GM23248 (cell line): ENCODE measurements around the gene AMY2A. TPM values are rescaled to one million over a fixed set of nuclear protein-coding genes. Genes with fewer than 3 reads are reported as not detected.
"Not testable (repeated sequence)": the region's sequence is repeated elsewhere in the genome, so short reads cannot be mapped to it uniquely, and the experiment has no call there.

Experiments used
- DNase-seq: peaks from one replicate; pipeline ENCODE4 v3.0.0-alpha.2; 2015
- H2AFZ ChIP-seq: fragments of 200-600 bp; sonication (generic); 2 replicates; pipeline ENCODE4 v1.6.1; 2016; ENCODE audit warnings: antibody characterized with exemption
- H3F3A ChIP-seq: fragments of 200-600 bp; sonication (generic); 2 replicates; pipeline ENCODE4 v1.6.1; 2016; ENCODE audit warnings: mild to moderate bottlenecking, antibody characterized with exemption, mixed run types; ENCODE audit not compliant: insufficient read depth
- H3K27ac ChIP-seq: fragments of 200-600 bp; sonication (generic); 2 replicates; pipeline ENCODE4 v1.5.1; 2016; ENCODE audit warnings: mild to moderate bottlenecking
- H3K27me3 ChIP-seq: fragments of 200-600 bp; sonication (generic); replicated peaks from 2 replicates; pipeline ENCODE4 v1.6.1; 2016; ENCODE audit warnings: mild to moderate bottlenecking; ENCODE audit not compliant: insufficient read depth
- H3K36me3 ChIP-seq: fragments of 200-600 bp; sonication (generic); 2 replicates; pipeline ENCODE4 v1.6.1; 2016; ENCODE audit warnings: low read depth, mild to moderate bottlenecking
- H3K4me1 ChIP-seq: fragments of 200-600 bp; sonication (generic); 2 replicates; pipeline ENCODE4 v1.6.1; 2016; ENCODE audit warnings: mild to moderate bottlenecking; ENCODE audit not compliant: insufficient read depth
- H3K4me2 ChIP-seq: fragments of 200-600 bp; sonication (generic); one replicate; pipeline ENCODE4 v1.6.1; 2016; ENCODE audit warnings: mild to moderate bottlenecking; ENCODE audit not compliant: unreplicated experiment
- H3K4me3 ChIP-seq: fragments of 200-600 bp; sonication (generic); 2 replicates; pipeline ENCODE4 v1.5.1; 2016; ENCODE audit warnings: mild to moderate bottlenecking
- H3K79me2 ChIP-seq: fragments of 200-600 bp; sonication (generic); 2 replicates; pipeline ENCODE4 v1.6.1; 2016; ENCODE audit warnings: mild to moderate bottlenecking; ENCODE audit not compliant: insufficient read depth
- H3K9ac ChIP-seq: fragments of 200-600 bp; sonication (generic); 2 replicates; pipeline ENCODE4 v1.6.1; 2016; ENCODE audit warnings: mild to moderate bottlenecking
- H3K9me2 ChIP-seq: fragments of 200-600 bp; sonication (generic); 2 replicates; pipeline ENCODE4 v1.6.1; 2016; ENCODE audit warnings: mixed run types, mild to moderate bottlenecking, moderate library complexity; ENCODE audit not compliant: insufficient read depth
- H3K9me3 ChIP-seq: fragments of 200-600 bp; sonication (generic); one replicate; pipeline ENCODE4 v1.6.1; 2017; ENCODE audit warnings: low read depth
- H4K20me1 ChIP-seq: fragments of 200-600 bp; sonication (generic); 2 replicates; pipeline ENCODE4 v1.6.0; 2016; ENCODE audit not compliant: insufficient read depth
- WGBS, 2 experiments: methylation state at CpG; one replicate each; pipeline ENCODE4 v1.1.6; 2015 to 2017; ENCODE audit warnings: low lambda C conversion rate in 2 of 2, low coverage in 1 of 2; ENCODE audit errors: missing lambda C conversion rate in 2 of 2; 5-methylcytosine and 5-hydroxymethylcytosine counted together
- in situ Hi-C: fragments of 300-500 bp; cut with MboI; formaldehyde crosslinking; loops from 2 replicates; pipeline ENCODE4 v1.15.0; 2020
- polyA plus RNA-seq: library from polyadenylated mRNA; unstranded; fragments of >200 nt; fragmentation: Nextera tagmentation; extraction: Ambion mirVana; gene quantifications from 2 replicates; pipeline ENCODE4 v1.2.1, GENCODE V29; 2016
- small RNA-seq: library from RNA; depleted of rRNA; stranded (forward); fragments of <200 nt; gene quantifications from one replicate; pipeline ENCODE3, GENCODE V24; 2014; ENCODE audit warnings: low read depth, low replicate concordance
- total RNA-seq: library from RNA; depleted of rRNA; stranded (reverse); fragments of >200 nt; shearing (Covaris generic); gene quantifications from 2 replicates; pipeline ENCODE4 v1.2.3, GENCODE V29; 2014; rRNA removed

AMY2A gene
- total and polyA plus RNA-seq, 2 experiments from 2014 or later: not detected

DNA sequence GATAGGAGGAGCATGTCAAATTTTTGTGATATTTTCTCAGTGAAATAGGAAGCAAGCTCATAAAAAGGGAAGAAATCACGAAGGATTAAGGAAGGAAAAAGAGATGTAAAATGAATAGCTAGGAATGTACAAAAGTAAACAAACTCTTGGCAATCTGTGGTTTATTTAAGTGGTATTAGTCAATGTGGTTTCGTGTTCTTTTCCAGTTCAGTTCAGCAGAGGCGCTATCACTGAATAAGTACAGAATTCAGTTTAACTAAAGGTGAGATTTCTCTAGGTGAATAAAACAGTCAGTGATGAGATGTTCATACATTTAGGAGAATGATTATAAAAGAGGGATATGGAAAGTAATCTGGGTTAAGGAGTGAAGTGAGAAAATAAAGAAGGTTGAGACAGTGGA, 26.7 kb downstream of the AMY2A start:
- H3K9me3 ChIP-seq, H3K9me2 ChIP-seq, H3K4me2 ChIP-seq, in situ Hi-C loops, H3K79me2 ChIP-seq, H2AFZ ChIP-seq, H4K20me1 ChIP-seq, H3K27me3 ChIP-seq, DNase-seq, H3K4me3 ChIP-seq, H3K36me3 ChIP-seq, H3K9ac ChIP-seq, H3K27ac ChIP-seq, H3F3A ChIP-seq, H3K4me1 ChIP-seq: not testable (repeated sequence)
- no CpG with 5 or more reads among the region's 3 CpGs for WGBS, 2 experiments

DNA sequence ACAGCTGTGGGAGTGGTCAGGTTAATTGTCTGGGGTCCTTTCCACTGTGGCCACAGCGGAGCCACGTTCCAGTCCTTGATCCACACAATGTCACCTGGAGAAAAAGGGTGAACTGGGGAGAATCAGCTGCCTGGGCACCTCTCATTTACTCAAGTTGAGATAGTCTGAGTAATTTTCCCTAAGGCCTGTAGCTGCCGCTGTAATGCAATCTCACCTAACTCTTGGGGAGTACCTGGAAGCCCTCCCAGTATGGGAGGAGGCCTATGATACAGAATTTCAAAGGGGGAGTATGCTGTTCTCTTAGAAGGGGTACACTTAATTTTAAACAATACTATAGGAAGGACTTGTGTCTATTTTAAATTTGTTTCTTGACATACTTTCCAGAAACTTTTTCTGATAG, 33.1 kb downstream of the AMY2A start:
- H3K9ac ChIP-seq, in situ Hi-C loops, H3K4me3 ChIP-seq, H4K20me1 ChIP-seq, H3F3A ChIP-seq, H3K36me3 ChIP-seq, H3K27me3 ChIP-seq, H3K27ac ChIP-seq, H3K79me2 ChIP-seq, H3K9me2 ChIP-seq, H3K4me1 ChIP-seq, DNase-seq, H3K9me3 ChIP-seq, H3K4me2 ChIP-seq, H2AFZ ChIP-seq: not testable (repeated sequence)
- no CpG with 5 or more reads among the region's 3 CpGs for WGBS, 2 experiments

DNA sequence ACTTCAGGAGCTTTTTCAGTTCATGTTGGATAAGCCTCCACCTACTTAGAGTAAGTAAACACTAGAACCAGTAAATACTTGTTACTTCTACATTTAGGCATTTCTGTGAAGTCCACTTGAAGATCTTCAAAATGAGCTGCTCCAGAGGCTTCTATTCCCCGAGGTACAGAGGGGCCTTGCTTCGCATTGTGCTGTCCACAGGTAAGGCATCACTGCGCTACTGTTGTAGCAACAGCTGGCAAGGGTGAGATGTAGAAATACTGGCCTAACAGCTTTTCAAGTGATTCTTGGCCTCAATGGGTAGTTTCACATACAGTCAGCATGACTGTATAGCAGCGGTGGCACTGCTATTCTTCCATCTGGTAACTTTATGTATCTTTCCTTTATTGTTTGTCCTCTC, 33.7 kb downstream of the AMY2A start:
- no CpG with 5 or more reads among the region's 4 CpGs for WGBS, 2 experiments
- H2AFZ ChIP-seq, H3K9ac ChIP-seq, H3K36me3 ChIP-seq, H3K79me2 ChIP-seq, H3K4me1 ChIP-seq, H3K4me2 ChIP-seq, in situ Hi-C loops, H3K27ac ChIP-seq, H3F3A ChIP-seq, H4K20me1 ChIP-seq, H3K9me2 ChIP-seq, H3K9me3 ChIP-seq, DNase-seq, H3K27me3 ChIP-seq, H3K4me3 ChIP-seq: not testable (repeated sequence)

DNA sequence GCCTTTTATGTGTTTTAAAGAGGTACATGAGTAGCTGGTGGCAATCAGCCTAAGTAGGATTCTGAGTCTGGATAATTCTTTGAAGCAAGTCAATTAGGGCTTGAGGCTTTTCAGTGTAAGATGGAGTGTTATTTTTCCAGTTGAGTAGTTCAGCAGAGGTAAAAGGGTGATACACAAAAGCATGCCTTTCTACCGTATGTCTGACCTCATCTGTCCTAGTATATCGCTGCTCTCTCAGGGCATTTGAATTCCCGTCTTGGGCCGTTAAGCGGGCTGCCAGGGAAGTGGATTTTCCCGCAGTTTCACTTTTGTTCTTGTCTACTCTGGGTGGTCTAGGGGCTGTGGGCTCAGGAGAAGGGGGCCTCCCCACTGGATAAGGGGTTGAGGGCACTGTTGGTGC, 36.9 kb downstream of the AMY2A start:
- H3K9me3 ChIP-seq, DNase-seq, H3K79me2 ChIP-seq, H2AFZ ChIP-seq, H3K4me3 ChIP-seq, H3K9ac ChIP-seq, in situ Hi-C loops, H3K27ac ChIP-seq, H3K9me2 ChIP-seq, H3F3A ChIP-seq, H3K4me1 ChIP-seq, H3K36me3 ChIP-seq, H4K20me1 ChIP-seq, H3K4me2 ChIP-seq, H3K27me3 ChIP-seq: not testable (repeated sequence)
- WGBS, 2 experiments: no CpG with 5 or more reads among the region's 6 CpGs

DNA sequence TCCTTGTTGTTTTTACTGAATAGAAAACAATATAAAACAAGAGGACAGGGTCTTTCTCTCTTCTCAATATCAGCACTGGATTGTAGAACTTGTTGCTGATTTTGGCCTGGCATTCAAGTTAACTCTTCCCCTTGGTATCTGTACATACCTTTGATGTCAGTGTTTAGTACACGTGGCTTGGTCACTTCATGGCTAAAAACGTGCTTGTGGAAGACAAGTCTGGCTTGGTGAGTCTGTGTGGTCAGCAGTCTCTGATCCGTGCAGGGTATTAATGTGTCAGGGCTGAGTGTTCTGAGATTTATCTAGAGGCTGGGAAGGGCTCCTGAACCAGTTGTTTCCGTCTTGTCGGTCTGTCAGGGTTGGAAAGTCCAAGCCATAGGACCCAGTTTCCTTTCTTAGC, 38.2 kb downstream of the AMY2A start, which contains the start of gene AMY1A:
Gene AMY1A (plus strand): TSS at position 301 of the 400 bp plus-strand sequence. CDS start 571 bp downstream, outside the sequence.
- H3K27me3 ChIP-seq, H3K9me3 ChIP-seq, H4K20me1 ChIP-seq, H3K79me2 ChIP-seq, H3K9me2 ChIP-seq, in situ Hi-C loops, H3F3A ChIP-seq, H2AFZ ChIP-seq, H3K4me2 ChIP-seq, H3K27ac ChIP-seq, H3K4me1 ChIP-seq, H3K36me3 ChIP-seq, DNase-seq, H3K9ac ChIP-seq, H3K4me3 ChIP-seq: not testable (repeated sequence)
- WGBS, 2 experiments: no CpG with 5 or more reads among the region's 5 CpGs

Small RNAs within 50 kb of the gene (small RNA-seq; reads per million reads assigned to genes)
- gene AC105272.1: not detected

Other genes with a start within 250 kb of the AMY2A start
- 4.4 TPM in 2 replicates for gene RNPC3, start 91.7 kb upstream of the AMY2A start, total RNA-seq
- 6.8 and 8.1 TPM in 2 replicates for gene RNPC3, start 91.7 kb upstream of the AMY2A start, polyA plus RNA-seq
- gene AMY2B, start 45.8 kb upstream of the AMY2A start, total RNA-seq: 1.1 and 2.5 TPM in 2 replicates
- 0.63 and 0.94 TPM in 2 replicates for gene AMY2B, start 45.8 kb upstream of the AMY2A start, polyA plus RNA-seq
- not detected in 2 replicates for gene AMY1A, start 38.3 kb downstream of the AMY2A start, total RNA-seq
- not detected in 2 replicates for gene AMY1A, start 38.3 kb downstream of the AMY2A start, polyA plus RNA-seq
- not detected in 2 replicates for gene AMY1B, start 78.8 kb downstream of the AMY2A start, total RNA-seq
- gene AMY1B, start 78.8 kb downstream of the AMY2A start, polyA plus RNA-seq: not detected in 2 replicates
- not detected in 2 replicates for gene AMY1C, start 132.5 kb downstream of the AMY2A start, total RNA-seq
- not detected in 2 replicates for gene AMY1C, start 132.5 kb downstream of the AMY2A start, polyA plus RNA-seq